ENCODE measurements around the gene KEL.

Gene KEL

DNA sequence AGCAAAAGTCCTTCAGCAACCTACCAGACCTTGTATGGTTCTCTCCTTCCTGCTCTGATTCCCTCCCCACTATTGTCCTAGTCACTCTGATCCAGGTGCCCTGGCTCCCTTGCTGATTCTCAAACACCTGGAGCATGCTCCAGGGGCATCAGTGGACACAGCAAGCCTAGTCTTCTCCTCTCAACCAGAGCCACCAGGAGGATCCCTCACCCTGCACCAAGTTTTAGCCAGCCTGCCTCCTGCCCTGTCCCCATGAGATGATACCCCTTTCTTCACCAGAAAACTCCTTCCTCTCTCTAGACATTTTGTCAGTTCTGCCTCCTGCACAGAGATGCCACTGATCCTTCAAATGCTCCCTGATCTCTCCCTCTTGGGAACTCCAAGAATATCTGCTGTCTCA lies 11.9 kb downstream of the KEL start:
- H3K27me3 ChIP-seq (replicated peaks; ENCODE audit: control insufficient read depth, insufficient read depth, low read length), result no peaks in the 10 kb centered on the region; the same call in none of the 2 replicates
- H3K36me3 ChIP-seq (ENCODE audit: control insufficient read depth, insufficient read depth, low read length), result no peaks in the 10 kb centered on the region
- no peak overlapping the region for H3K4me3 ChIP-seq (replicated peaks; ENCODE audit: low read depth, low read length)
- no peak for DNase-seq (ENCODE audit: extremely low read depth, insufficient read length)
- TF ChIP-seq, protein P1, sequence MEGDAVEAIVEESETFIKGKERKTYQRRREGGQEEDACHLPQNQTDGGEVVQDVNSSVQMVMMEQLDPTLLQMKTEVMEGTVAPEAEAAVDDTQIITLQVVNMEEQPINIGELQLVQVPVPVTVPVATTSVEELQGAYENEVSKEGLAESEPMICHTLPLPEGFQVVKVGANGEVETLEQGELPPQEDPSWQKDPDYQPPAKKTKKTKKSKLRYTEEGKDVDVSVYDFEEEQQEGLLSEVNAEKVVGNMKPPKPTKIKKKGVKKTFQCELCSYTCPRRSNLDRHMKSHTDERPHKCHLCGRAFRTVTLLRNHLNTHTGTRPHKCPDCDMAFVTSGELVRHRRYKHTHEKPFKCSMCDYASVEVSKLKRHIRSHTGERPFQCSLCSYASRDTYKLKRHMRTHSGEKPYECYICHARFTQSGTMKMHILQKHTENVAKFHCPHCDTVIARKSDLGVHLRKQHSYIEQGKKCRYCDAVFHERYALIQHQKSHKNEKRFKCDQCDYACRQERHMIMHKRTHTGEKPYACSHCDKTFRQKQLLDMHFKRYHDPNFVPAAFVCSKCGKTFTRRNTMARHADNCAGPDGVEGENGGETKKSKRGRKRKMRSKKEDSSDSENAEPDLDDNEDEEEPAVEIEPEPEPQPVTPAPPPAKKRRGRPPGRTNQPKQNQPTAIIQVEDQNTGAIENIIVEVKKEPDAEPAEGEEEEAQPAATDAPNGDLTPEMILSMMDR (IDR thresholded peaks at IDR 0.05; ENCODE audit: insufficient read depth, low read length, poor library complexity, severe bottlenecking), result no peak

DNA sequence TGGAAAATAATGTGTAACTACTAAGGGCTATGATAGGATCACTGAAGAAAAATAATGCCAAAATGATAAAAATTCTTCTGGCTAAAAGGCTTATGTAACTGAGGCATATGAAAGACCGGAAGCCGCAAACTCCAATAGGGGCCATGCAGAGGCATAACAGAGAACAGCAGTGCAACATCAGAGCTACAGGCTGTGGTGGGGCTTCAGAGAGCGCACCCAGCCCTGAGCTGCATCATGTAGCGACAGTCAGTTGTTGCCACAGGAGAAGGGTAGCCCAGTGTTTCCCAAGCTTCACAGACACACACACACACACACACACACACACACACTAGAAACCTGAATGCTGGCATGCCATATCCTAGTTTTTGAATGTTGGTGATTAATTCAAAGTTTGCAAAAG lies 13.6 kb downstream of the KEL start:
- no peaks in the 10 kb centered on the region for H3K36me3 ChIP-seq (ENCODE audit: control insufficient read depth, insufficient read depth, low read length)
- no peaks in the 10 kb centered on the region; the same call in none of the 2 replicates for H3K27me3 ChIP-seq (replicated peaks; ENCODE audit: control insufficient read depth, insufficient read depth, low read length)
- H3K4me3 ChIP-seq (replicated peaks; ENCODE audit: low read depth, low read length), result no peak overlapping the region
- TF ChIP-seq, protein P1 (IDR thresholded peaks at IDR 0.05; ENCODE audit: insufficient read depth, low read length, poor library complexity, severe bottlenecking), result no peak
- no peak for DNase-seq (ENCODE audit: extremely low read depth, insufficient read length)

DNA sequence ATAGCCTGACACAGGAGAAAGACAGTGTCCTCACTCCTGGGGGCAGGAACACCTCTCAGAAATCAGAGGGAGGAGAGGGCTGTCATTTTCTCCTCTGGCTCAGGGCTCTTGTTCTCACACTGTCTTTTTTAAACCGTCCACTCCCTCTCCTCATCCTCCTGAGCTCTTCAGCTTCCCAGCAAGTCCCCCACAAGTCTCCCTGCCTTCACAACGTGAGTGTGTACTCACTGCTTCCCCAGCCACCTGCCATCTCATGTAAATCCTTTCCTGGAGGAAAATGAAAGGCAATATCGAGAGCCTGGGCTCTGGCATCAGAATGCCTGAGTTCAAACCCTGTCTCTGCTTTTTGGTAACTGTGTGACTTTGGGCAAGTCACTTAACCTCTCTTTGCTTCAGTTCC lies 17.2 kb downstream of the KEL start:
- Histone ChIP-seq H3K4me3 (replicated peaks; ENCODE audit: low read depth, low read length) (no peak overlapping the region), H3K27me3 (replicated peaks; ENCODE audit: control insufficient read depth, insufficient read depth, low read length) (no peaks in the 10 kb centered on the region; the same call in none of the 2 replicates), H3K36me3 (ENCODE audit: control insufficient read depth, insufficient read depth, low read length) (no peaks in the 10 kb centered on the region)
- no peak for DNase-seq (ENCODE audit: extremely low read depth, insufficient read length)
- TF ChIP-seq, protein P1 (IDR thresholded peaks at IDR 0.05; ENCODE audit: insufficient read depth, low read length, poor library complexity, severe bottlenecking), result no peak

DNA sequence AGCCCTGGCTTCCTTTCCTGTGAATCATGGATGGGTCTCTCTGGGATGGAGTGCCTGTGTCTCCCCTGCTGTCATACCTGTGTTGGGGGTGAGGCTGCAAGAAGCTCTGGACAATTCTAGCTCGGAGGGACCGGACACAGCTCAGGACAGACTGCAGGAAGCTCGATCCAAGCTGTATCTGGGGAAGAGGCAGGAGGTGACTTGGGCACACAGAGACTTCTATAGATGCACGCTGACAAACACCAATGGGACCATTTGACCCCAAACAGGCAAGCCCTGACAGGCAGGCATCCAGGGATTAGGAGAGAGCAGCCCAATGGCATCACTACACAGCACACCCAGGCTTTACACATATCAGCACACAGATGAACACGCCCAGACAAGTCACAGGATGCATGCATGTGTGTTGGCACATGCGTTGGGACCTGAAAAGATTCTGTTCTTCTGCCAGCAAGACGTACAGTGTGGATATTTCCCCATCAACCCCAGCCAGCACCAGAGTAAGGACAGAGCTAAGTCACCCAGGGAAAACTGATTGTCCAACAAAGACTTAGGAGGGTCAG lies 18.4 kb downstream of the KEL start:
- DNase-seq (ENCODE audit: extremely low read depth, insufficient read length), result no peak
- Histone ChIP-seq H3K36me3 (ENCODE audit: control insufficient read depth, insufficient read depth, low read length) (no peaks in the 10 kb centered on the region), H3K4me3 (replicated peaks; ENCODE audit: low read depth, low read length) (no peak overlapping the region), H3K27me3 (replicated peaks; ENCODE audit: control insufficient read depth, insufficient read depth, low read length) (no peaks in the 10 kb centered on the region; the same call in 1 of the 2 replicates)
- TF ChIP-seq, protein P1 (IDR thresholded peaks at IDR 0.05; ENCODE audit: insufficient read depth, low read length, poor library complexity, severe bottlenecking), result no peak

DNA sequence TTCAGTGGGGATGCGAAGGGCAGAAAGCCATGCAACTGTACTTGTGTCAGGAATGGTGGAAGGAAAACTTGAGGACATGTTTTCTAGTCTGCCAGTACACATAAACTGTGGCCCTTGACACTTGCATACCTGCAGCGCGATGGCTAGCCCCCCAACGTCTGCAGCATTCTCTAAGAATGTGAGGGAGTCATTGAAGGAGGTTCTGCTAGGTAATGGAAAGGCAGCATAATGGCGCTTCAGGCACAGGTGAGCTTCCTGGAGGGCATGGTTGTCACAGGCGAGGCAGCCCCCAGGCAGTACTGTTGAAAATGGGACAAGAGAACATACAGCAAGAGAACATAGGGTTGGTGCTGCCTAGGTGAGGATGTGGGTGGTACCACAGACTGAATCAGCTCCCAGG lies 19.4 kb downstream of the KEL start:
- TF ChIP-seq, protein P1 (IDR thresholded peaks at IDR 0.05; ENCODE audit: insufficient read depth, low read length, poor library complexity, severe bottlenecking), result no peak
- H3K4me3 ChIP-seq (replicated peaks; ENCODE audit: low read depth, low read length), result no peak overlapping the region

DNA sequence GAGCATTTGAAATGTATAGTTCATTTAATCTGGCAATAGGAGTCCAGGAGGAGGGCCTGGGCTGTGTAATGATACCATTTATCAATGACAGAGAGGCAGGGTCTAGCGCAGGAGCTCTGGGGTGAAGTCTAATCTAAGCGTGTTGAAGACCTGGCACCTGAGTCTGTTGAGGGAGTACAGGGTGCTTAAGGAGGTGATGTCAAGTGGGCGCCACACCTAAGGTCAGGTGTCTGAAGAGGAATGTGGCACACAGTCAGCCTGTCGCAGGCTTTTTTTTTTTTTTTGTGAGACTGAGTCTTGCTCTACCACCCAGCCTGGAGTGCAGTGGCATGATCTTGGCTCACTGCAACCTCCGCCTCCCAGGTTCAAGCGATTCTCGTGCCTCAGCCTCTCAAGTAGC lies 20.6 kb downstream of the KEL start:
- no peak overlapping the region for H3K4me3 ChIP-seq (replicated peaks; ENCODE audit: low read depth, low read length)
- no peak for DNase-seq (ENCODE audit: extremely low read depth, insufficient read length)
- no peaks in the 10 kb centered on the region for H3K36me3 ChIP-seq (ENCODE audit: control insufficient read depth, insufficient read depth, low read length)
- TF ChIP-seq, protein P1 (IDR thresholded peaks at IDR 0.05; ENCODE audit: insufficient read depth, low read length, poor library complexity, severe bottlenecking), result no peak
- H3K27me3 ChIP-seq (replicated peaks; ENCODE audit: control insufficient read depth, insufficient read depth, low read length), result no peaks in the 10 kb centered on the region

More for the DNA sequence above, 19.4 kb downstream of the KEL start:
- H3K36me3 ChIP-seq (ENCODE audit: control insufficient read depth, insufficient read depth, low read length), result no peaks in the 10 kb centered on the region
- no peak for DNase-seq (ENCODE audit: extremely low read depth, insufficient read length)
- no peaks in the 10 kb centered on the region; the same call in 1 of the 2 replicates for H3K27me3 ChIP-seq (replicated peaks; ENCODE audit: control insufficient read depth, insufficient read depth, low read length)

Data from GM06990 (cell line).